KBM-7 (cell line): ENCODE results near the gene SV2C.
A peak's percentile ranks its signal among the peaks of the same experiment; 100 is the strongest.
"Not testable (repeated sequence)": the region's sequence is repeated elsewhere in the genome, so short reads cannot be mapped to it uniquely, and the experiment has no call there.

Experiments used
- DNase-seq: peaks from one replicate; pipeline ENCODE4 v3.0.0-alpha.2; 2015
- in situ Hi-C: fragments of 300-500 bp; cut with MboI; formaldehyde crosslinking; loops from 2 replicates; pipeline ENCODE4 v1.14.3; 2020; ENCODE audit warnings: low sequenced_read_pairs, low pct_unique_long_range_greater_than_20kb, mixed read lengths

SV2C gene

GRCh38 chr5:76229900-76230299 is 146.7 kb downstream of the SV2C start:
- no peak for DNase-seq
- in situ Hi-C loops: loop anchor here (25.0 kb wide), 1 partner anchor 93 kb away; no protein-coding TSS in a partner anchor

- in situ Hi-C loops: loop anchor here (25.0 kb wide), 1 partner anchor 93 kb away; no protein-coding TSS in a partner anchor
- DNase-seq: no peak
These were observed 147.6 kb downstream of the SV2C start for GRCh38 chr5:76230711-76231285.

- in situ Hi-C loops: loop anchor here (25.0 kb wide), 1 partner anchor 97 kb away; no protein-coding TSS in a partner anchor
- no peak for DNase-seq
These were observed 151.5 kb downstream of the SV2C start for GRCh38 chr5:76234665-76235064.

- no peak for DNase-seq
These were observed 153.5 kb downstream of the SV2C start for GRCh38 chr5:76236684-76237083.

GRCh38 chr5:76240336-76240735 is 157.2 kb downstream of the SV2C start:
- in situ Hi-C loops: loop anchor here (25.0 kb wide), 1 partner anchor 103 kb away; no protein-coding TSS in a partner anchor
- no peak for DNase-seq

More at GRCh38 chr5:76236684-76237083, 153.5 kb downstream of the SV2C start:
- in situ Hi-C loops: loop anchor here (25.0 kb wide), 1 partner anchor 99 kb away; no protein-coding TSS in a partner anchor

GRCh38 chr5:76242155-76242554 is 159.0 kb downstream of the SV2C start:
- DNase-seq: not testable (repeated sequence)
- in situ Hi-C loops: loop anchor here (25.0 kb wide), 1 partner anchor 105 kb away; no protein-coding TSS in a partner anchor

GRCh38 chr5:76245590-76245989 is 162.4 kb downstream of the SV2C start:
- no peak for DNase-seq
- in situ Hi-C loops: loop anchor here (25.0 kb wide), 1 partner anchor 108 kb away; no protein-coding TSS in a partner anchor

GRCh38 chr5:76249621-76250020 is 166.4 kb downstream of the SV2C start:
- in situ Hi-C loops: loop anchor here (25.0 kb wide), 1 partner anchor 112 kb away; no protein-coding TSS in a partner anchor

GRCh38 chr5:76250463-76250862 is 167.3 kb downstream of the SV2C start:
- in situ Hi-C loops: no loop called here
- DNase-seq: no peak

More at GRCh38 chr5:76249621-76250020, 166.4 kb downstream of the SV2C start:
- no peak for DNase-seq

- DNase-seq: no peak
- in situ Hi-C loops: no loop called here
These were observed 168.5 kb downstream of the SV2C start for GRCh38 chr5:76251656-76252055.

GRCh38 chr5:76252437-76252836 is 169.3 kb downstream of the SV2C start:
- no peak for DNase-seq

GRCh38 chr5:76256116-76256889 is 173.1 kb downstream of the SV2C start:
- peak; percentile 70 for DNase-seq
- in situ Hi-C loops: no loop called here

More at GRCh38 chr5:76252437-76252836, 169.3 kb downstream of the SV2C start:
- in situ Hi-C loops: no loop called here

- DNase-seq: no peak
- in situ Hi-C loops: no loop called here
These were observed 174.1 kb downstream of the SV2C start for GRCh38 chr5:76257225-76257833.

- in situ Hi-C loops: no loop called here
- DNase-seq: no peak
These were observed 174.7 kb downstream of the SV2C start for GRCh38 chr5:76257897-76258296.

GRCh38 chr5:76264681-76265080 is 181.5 kb downstream of the SV2C start:
- no peak for DNase-seq
- in situ Hi-C loops: no loop called here

GRCh38 chr5:76269259-76269931 is 186.2 kb downstream of the SV2C start:
- no peak for DNase-seq
- in situ Hi-C loops: no loop called here

GRCh38 chr5:76269932-76270610 is 186.9 kb downstream of the SV2C start:
- in situ Hi-C loops: no loop called here
- DNase-seq: no peak

- in situ Hi-C loops: no loop called here
- no peak for DNase-seq
These were observed 188.7 kb downstream of the SV2C start for GRCh38 chr5:76271836-76272235.
